HG03045 (cell line): ENCODE data around the gene AMBRA1.

Source experiments
- ATAC-seq: cut with Tn5 transposase; IDR thresholded peaks from one replicate; pipeline ENCODE4 v1.9.1; 2021; ENCODE audit warnings: mild to moderate bottlenecking, moderate library complexity; ENCODE audit not compliant: unreplicated experiment

AMBRA1 gene

GRCh38 chr11:46477136-46477535 is 116.7 kb downstream of the AMBRA1 start:
- no peak for ATAC-seq

GRCh38 chr11:46475926-46476545 is 117.8 kb downstream of the AMBRA1 start:
- ATAC-seq = no peak

GRCh38 chr11:46475051-46475925 is 118.5 kb downstream of the AMBRA1 start:
- ATAC-seq = no peak

- ATAC-seq = no peak
These were observed 121.2 kb downstream of the AMBRA1 start for GRCh38 chr11:46472662-46472994.

- ATAC-seq = no peak
These were observed 121.7 kb downstream of the AMBRA1 start for GRCh38 chr11:46471943-46472661.

GRCh38 chr11:46469926-46470325 is 123.9 kb downstream of the AMBRA1 start:
- ATAC-seq = no peak

GRCh38 chr11:46465683-46466082 is 128.1 kb downstream of the AMBRA1 start:
- no peak for ATAC-seq

- ATAC-seq = no peak
These were observed 130.0 kb downstream of the AMBRA1 start for GRCh38 chr11:46463701-46464421.

- no peak for ATAC-seq
These were observed 132.3 kb downstream of the AMBRA1 start for GRCh38 chr11:46461461-46461927.

GRCh38 chr11:46458491-46458890 is 135.3 kb downstream of the AMBRA1 start:
- no peak for ATAC-seq

GRCh38 chr11:46457659-46458424 is 136.0 kb downstream of the AMBRA1 start:
- no peak for ATAC-seq

- no peak for ATAC-seq
These were observed 136.8 kb downstream of the AMBRA1 start for GRCh38 chr11:46457021-46457420.

GRCh38 chr11:46456269-46457001 is 137.4 kb downstream of the AMBRA1 start:
- ATAC-seq = no peak

- no peak for ATAC-seq
These were observed 138.0 kb downstream of the AMBRA1 start for GRCh38 chr11:46455834-46456233.

- no peak for ATAC-seq
These were observed 140.8 kb downstream of the AMBRA1 start for GRCh38 chr11:46452918-46453517.

- no peak for ATAC-seq
These were observed 142.1 kb downstream of the AMBRA1 start for GRCh38 chr11:46451759-46452158.

GRCh38 chr11:46450846-46451477 is 142.9 kb downstream of the AMBRA1 start:
- no peak for ATAC-seq

GRCh38 chr11:46447544-46447943 is 146.3 kb downstream of the AMBRA1 start:
- ATAC-seq = no peak
